ENCODE measurements around the gene PDE3A.

DNA sequence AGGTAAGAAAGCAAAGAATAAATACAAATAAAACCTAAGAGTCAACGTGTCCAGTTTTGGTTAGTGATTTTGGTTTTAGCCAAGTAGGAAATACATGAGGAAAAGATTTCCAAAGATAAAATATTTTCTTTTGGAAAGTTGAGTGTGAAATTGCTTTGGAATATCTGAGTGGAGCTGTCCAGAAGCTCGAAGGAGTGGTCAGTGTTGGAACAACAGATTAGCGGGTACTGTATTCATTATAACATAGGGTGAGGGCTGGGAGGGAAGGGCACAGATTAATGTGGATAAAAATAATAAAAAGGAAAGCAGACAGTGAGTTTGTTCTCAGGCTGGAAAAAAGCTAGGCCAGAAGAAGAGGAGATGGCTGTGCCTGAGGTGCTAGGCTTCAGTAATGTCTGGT is 225.3 kb downstream of the PDE3A start:
- TF ChIP-seq POLR2AphosphoS5 (IDR thresholded peaks at IDR 0.05; ENCODE audit: borderline replicate concordance, low read depth, low read length): no peak
- TF ChIP-seq EZH2 (IDR thresholded peaks at IDR 0.05): no peak

All from SK-N-MC (cell line).